Measurements from ENCODE around the gene MIOX.

The MIOX gene

DNA sequence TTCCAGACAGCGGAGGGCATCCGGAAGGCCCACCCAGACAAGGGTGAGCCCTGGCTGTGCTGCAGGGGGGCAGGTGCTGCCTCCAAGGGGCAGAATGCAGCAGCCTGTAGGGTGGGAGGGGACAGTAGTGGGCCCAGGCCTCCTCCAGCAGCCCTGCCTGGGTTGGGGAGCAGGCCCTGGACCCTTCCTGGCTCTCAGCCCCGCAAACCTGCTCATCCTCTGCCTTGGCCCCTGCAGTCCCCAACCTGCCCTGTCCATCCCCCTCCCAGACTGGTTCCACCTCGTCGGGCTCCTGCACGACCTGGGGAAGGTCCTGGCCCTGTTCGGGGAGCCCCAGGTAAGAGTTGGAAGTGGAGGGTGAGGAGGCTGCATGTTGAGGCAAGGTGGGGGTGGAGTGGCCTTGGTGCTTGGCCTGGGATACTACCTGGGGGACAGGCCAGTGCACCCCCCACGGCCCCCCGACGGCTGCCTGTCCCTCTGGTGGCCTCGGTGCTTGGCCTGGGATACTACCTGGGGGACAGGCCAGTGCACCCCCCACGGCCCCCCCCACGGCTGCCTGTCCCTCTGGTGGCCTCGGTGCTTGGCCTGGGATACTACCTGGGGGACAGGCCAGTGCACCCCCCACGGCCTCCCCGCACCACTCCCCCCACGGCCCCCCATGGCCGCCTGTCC is 1.5 kb downstream of the MIOX start:
- Histone ChIP-seq H3K27me3 (ENCODE audit: control insufficient read depth, insufficient read depth, low read length) (peaks cover 7% of the 10 kb centered on the region), H3K9me3 (replicated peaks; ENCODE audit: low read length) (no peaks in the 10 kb centered on the region), H3K4me1 (ENCODE audit: control insufficient read depth, insufficient read depth, low read length) (no peaks in the 10 kb centered on the region), H3K4me3 (ENCODE audit: low read length) (no peak overlapping the region), H3K9ac (ENCODE audit: low read depth, low read length) (no peak overlapping the region), H3K4me2 (ENCODE audit: low read length) (no peak overlapping the region), H3K36me3 (ENCODE audit: insufficient read depth, low read length) (no peaks in the 10 kb centered on the region)

DNA sequence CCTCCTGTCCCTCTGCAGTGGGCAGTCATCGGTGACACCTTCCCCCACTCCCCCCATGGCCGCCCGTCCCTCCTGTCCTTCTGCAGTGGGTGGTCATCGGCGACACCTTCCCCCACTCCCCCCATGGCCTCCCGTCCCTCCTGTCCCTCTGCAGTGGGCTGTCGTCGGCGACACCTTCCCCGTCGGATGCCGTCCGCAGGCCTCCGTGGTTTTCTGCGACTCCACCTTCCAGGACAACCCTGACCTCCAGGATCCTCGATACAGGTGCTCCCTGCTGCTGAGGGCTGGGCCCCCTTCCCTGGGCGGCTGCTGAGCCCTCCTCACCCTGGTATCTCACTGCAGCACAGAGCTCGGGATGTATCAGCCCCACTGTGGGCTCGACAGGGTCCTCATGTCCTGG is 2.2 kb downstream of the MIOX start:
- Histone ChIP-seq H3K36me3 (ENCODE audit: insufficient read depth, low read length) (no peaks in the 10 kb centered on the region), H3K4me2 (ENCODE audit: low read length) (no peak overlapping the region), H3K9me3 (replicated peaks; ENCODE audit: low read length) (no peaks in the 10 kb centered on the region), H3K4me1 (ENCODE audit: control insufficient read depth, insufficient read depth, low read length) (no peaks in the 10 kb centered on the region), H3K9ac (ENCODE audit: low read depth, low read length) (no peak overlapping the region), H3K27me3 (ENCODE audit: control insufficient read depth, insufficient read depth, low read length) (peaks cover 7% of the 10 kb centered on the region), H3K4me3 (ENCODE audit: low read length) (no peak overlapping the region)

DNA sequence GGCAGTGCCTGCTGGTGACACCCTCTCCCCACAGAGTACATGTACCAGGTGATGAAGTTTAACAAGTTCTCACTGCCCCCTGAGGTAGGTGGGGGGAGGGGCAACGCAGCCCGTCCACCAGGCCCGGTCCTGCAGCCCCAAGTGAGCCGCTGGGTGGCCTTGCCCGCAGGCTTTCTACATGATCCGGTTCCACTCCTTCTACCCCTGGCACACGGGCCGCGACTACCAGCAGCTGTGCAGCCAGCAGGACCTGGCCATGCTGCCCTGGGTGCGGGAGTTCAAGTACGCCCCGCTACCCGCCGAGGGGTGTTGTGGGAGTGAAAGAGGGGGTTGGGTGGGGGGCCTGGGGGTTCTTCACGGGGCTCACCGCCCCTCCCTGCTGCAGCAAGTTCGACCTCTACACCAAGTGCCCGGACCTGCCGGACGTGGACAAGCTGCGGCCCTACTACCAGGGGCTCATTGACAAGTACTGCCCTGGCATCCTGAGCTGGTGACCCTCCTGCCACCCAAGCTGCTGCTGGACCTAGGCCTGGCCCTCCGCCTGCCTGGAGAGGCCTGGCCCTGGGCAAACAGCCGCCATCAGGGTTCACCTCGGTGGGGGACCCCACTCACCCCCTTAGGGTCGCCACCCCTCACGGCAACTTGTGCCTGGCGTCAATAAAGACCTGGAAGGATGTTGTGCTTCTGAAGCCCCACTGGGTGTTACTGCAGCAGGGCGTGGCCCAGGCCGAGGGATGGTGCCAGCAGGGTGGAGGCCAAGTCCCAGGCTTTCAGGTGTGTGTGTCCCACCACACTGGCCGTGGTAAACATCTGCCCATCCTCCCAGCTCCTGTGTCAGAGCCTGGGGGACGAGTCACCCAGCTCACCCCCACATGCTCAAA is 2.9 kb downstream of the MIOX start:
- Histone ChIP-seq H3K36me3 (ENCODE audit: insufficient read depth, low read length) (no peaks in the 10 kb centered on the region), H3K9ac (ENCODE audit: low read depth, low read length) (no peak overlapping the region), H3K4me2 (ENCODE audit: low read length) (no peak overlapping the region), H3K9me3 (replicated peaks; ENCODE audit: low read length) (no peaks in the 10 kb centered on the region), H3K4me1 (ENCODE audit: control insufficient read depth, insufficient read depth, low read length) (no peaks in the 10 kb centered on the region), H3K27me3 (ENCODE audit: control insufficient read depth, insufficient read depth, low read length) (peaks cover 7% of the 10 kb centered on the region), H3K4me3 (ENCODE audit: low read length) (no peak overlapping the region)

DNA sequence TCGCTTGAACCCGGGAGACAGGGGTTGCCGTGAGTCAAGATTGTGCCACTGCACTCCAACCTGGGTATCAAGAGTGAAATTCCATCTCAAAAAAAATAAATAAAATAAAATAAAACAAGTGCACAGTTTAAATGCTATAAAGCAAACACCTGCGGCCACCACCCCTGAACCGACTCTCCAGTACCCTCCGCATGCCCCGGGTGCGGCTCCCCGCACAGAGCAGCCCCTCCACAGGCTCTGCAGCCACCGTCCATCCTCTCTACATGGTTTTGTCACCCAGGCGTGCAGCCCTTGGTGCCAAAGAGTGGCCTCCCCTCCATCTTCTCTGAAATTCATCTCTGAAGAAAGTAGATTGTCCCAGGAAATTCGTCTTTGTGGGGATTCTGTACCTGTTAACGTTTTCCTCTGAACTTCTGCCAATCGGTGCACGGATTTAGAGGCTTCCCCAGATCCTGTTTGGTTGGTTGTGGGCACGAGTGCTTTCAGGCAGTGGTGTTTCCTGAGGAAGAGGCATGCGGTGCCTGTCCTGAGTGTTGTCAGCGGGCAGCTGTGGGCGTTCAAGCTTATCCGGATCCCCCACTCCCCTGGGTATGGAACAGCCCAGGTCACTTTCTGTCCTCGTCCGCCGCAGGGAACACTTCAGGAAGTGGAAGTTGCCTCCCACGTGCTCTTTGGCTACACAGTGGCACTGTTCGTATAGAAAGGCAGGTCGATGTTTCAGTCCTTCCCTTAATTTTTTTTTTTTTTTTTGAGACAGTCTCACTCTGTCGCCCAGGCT is 4.1 kb downstream of the MIOX start:
- Histone ChIP-seq H3K4me1 (ENCODE audit: control insufficient read depth, insufficient read depth, low read length) (no peaks in the 10 kb centered on the region), H3K9me3 (replicated peaks; ENCODE audit: low read length) (no peaks in the 10 kb centered on the region), H3K4me2 (ENCODE audit: low read length) (no peak overlapping the region), H3K4me3 (ENCODE audit: low read length) (no peak overlapping the region), H3K27me3 (ENCODE audit: control insufficient read depth, insufficient read depth, low read length) (peaks cover 7% of the 10 kb centered on the region), H3K36me3 (ENCODE audit: insufficient read depth, low read length) (no peaks in the 10 kb centered on the region), H3K9ac (ENCODE audit: low read depth, low read length) (no peak overlapping the region)

DNA sequence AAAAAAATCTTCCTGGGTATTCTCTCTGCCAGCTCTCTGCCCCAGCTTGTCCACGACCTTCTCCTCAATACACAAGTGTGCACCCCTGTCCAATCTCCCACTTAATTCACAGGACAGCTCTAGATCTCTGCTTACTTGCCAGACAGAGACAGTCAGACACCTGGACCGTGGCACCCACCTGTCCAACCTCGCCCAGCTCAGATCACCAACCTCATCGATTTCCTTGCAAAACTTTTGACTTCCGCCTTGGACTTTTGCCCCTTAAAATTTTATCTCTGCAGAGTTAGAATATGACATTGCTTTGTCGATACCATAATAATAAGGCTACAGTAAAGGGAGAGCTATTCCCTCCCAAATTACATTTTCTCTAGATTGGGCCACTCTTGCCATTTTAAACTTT is 10.4 kb downstream of the MIOX start:
- H3K9me3 ChIP-seq (replicated peaks; ENCODE audit: low read length), result no peaks in the 10 kb centered on the region
- H3K9ac ChIP-seq (ENCODE audit: low read depth, low read length), result no peak overlapping the region
- H3K4me1 ChIP-seq (ENCODE audit: control insufficient read depth, insufficient read depth, low read length), result no peaks in the 10 kb centered on the region
- no peak overlapping the region for H3K4me3 ChIP-seq (ENCODE audit: low read length)
- no peak overlapping the region for H3K4me2 ChIP-seq (ENCODE audit: low read length)
- no peaks in the 10 kb centered on the region for H3K27me3 ChIP-seq (ENCODE audit: control insufficient read depth, insufficient read depth, low read length)
- peaks cover 4% of the 10 kb centered on the region for H3K36me3 ChIP-seq (ENCODE audit: insufficient read depth, low read length)

DNA sequence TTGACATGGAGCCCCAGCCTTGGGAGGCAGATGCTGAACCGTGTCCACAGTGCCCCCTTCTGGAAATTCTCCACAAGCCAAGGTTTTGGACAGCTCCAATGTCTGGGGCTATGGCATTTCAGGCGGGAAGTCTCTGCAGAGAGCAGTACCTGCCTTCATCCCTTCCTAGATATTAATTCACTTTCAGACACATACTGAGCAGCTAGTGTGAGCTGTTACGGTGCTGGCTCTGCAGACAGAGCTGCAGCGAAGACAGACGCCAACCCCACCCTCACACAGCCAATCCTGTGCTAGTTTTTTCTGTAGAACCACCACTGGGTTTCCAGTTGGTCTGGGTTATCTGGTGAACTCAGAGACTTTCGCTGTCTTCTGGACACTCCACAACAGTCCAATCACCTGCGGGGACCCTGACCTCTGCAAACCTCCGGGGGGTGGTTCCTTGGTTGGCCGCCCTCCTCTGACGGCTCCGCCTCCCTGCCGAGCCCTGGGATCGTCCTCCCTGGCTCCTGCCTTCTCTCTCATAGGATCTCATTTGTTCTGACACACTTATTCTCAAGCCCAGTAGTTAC is 11.7 kb downstream of the MIOX start:
- H3K27me3 ChIP-seq (ENCODE audit: control insufficient read depth, insufficient read depth, low read length), result no peaks in the 10 kb centered on the region
- no peak overlapping the region for H3K9ac ChIP-seq (ENCODE audit: low read depth, low read length)
- H3K9me3 ChIP-seq (replicated peaks; ENCODE audit: low read length), result no peaks in the 10 kb centered on the region
- no peak overlapping the region for H3K4me3 ChIP-seq (ENCODE audit: low read length)
- no peaks in the 10 kb centered on the region for H3K4me1 ChIP-seq (ENCODE audit: control insufficient read depth, insufficient read depth, low read length)
- H3K36me3 ChIP-seq (ENCODE audit: insufficient read depth, low read length), result peaks cover 14% of the 10 kb centered on the region
- no peak overlapping the region for H3K4me2 ChIP-seq (ENCODE audit: low read length)

DNA sequence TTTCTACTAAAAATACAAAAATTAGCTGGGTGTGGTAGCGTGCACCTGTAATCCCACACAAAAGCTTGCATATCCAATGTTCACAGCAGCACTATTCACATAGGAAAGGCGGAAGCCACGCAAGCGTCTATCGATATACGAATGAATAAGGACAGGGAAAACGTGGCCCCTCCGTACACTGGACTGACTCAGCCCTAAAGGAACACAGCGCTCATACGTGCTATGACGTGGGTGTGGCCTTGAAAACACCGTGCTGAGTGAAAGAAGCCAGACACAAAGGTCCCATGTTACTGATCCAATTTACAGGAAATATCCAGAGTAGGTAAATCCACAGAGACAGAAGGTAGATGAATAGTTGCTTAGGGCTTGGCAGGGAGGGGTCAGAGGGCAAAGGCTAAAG is 13.8 kb downstream of the MIOX start:
- Histone ChIP-seq H3K4me3 (ENCODE audit: low read length) (no peak overlapping the region), H3K4me2 (ENCODE audit: low read length) (no peak overlapping the region), H3K27me3 (ENCODE audit: control insufficient read depth, insufficient read depth, low read length) (no peaks in the 10 kb centered on the region), H3K9ac (ENCODE audit: low read depth, low read length) (no peak overlapping the region), H3K4me1 (ENCODE audit: control insufficient read depth, insufficient read depth, low read length) (no peaks in the 10 kb centered on the region), H3K9me3 (replicated peaks; ENCODE audit: low read length) (no peaks in the 10 kb centered on the region), H3K36me3 (ENCODE audit: insufficient read depth, low read length) (peaks cover 23% of the 10 kb centered on the region)

DNA sequence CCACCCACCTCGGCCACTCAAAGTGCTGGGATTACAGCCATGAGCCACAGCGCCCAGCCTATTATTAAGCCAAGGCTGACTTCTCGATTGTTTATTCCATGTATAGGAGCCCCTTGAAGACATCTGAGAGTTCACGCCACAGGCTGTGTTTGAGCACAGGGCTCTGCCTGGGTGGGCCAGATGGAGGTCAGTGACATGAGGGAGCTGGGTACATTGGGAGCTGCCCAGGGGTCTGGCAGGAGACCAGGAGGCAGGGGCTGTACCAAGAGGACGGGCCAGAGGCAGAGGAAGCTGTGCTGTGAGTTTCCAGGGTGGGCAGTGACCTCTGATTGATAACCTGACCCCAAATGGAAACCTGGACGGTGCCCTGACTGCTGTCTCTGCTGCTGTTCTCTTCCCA is 15.4 kb downstream of the MIOX start:
- no peak overlapping the region for H3K9ac ChIP-seq (ENCODE audit: low read depth, low read length)
- H3K4me3 ChIP-seq (ENCODE audit: low read length), result no peak overlapping the region
- peaks cover 6% of the 10 kb centered on the region for H3K4me1 ChIP-seq (ENCODE audit: control insufficient read depth, insufficient read depth, low read length)
- peaks cover 28% of the 10 kb centered on the region for H3K36me3 ChIP-seq (ENCODE audit: insufficient read depth, low read length)
- no peak overlapping the region for H3K4me2 ChIP-seq (ENCODE audit: low read length)
- H3K27me3 ChIP-seq (ENCODE audit: control insufficient read depth, insufficient read depth, low read length), result no peaks in the 10 kb centered on the region
- no peaks in the 10 kb centered on the region for H3K9me3 ChIP-seq (replicated peaks; ENCODE audit: low read length)

DNA sequence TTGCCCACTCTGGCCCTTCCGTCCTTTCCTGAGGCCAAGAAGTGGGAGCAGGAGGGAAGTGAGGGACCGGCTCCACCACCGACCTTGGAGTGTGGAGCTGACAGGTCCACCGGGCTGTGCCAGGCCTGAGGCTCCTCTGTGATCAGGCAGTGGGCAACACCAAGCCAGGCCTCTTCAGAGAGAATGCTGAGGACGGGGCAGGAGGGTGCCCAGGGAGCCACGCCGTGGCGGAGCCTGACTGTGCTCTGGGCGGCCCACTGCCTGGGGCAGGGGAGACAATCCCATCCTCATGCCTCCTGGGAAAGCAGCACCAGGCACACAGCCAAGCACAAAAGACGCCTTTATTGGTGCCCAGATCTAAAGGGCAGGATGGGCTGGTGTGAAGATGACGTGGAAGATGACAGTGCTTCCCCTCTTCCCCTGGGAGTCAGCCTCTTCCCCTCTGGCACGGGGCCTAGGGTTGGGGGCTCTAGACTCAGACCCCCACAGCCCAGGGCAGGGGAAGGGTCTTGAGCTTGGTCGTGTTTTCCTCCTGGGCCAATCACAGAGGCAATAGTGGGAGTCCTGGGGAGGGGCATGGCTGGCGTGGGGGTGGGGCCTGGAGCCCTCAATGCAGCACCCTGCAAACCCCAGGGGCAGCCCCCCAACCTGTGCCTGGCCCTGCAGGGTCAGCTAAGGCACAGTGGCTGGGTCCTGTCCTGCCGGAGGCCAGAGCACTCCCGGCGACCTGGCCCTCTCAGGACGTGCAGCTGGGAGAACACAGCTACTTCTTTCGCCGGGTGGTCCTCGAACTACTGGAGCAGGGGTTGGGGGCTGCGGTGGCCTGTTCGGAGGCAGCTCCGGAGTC is 16.2 kb downstream of the MIOX start:
- H3K4me1 ChIP-seq (ENCODE audit: control insufficient read depth, insufficient read depth, low read length), result peaks cover 6% of the 10 kb centered on the region
- H3K9me3 ChIP-seq (replicated peaks; ENCODE audit: low read length), result no peaks in the 10 kb centered on the region
- H3K36me3 ChIP-seq (ENCODE audit: insufficient read depth, low read length), result peaks cover 28% of the 10 kb centered on the region
- H3K9ac ChIP-seq (ENCODE audit: low read depth, low read length), result no peak overlapping the region
- no peaks in the 10 kb centered on the region for H3K27me3 ChIP-seq (ENCODE audit: control insufficient read depth, insufficient read depth, low read length)
- H3K4me3 ChIP-seq (ENCODE audit: low read length), result no peak overlapping the region
- no peak overlapping the region for H3K4me2 ChIP-seq (ENCODE audit: low read length)

DNA sequence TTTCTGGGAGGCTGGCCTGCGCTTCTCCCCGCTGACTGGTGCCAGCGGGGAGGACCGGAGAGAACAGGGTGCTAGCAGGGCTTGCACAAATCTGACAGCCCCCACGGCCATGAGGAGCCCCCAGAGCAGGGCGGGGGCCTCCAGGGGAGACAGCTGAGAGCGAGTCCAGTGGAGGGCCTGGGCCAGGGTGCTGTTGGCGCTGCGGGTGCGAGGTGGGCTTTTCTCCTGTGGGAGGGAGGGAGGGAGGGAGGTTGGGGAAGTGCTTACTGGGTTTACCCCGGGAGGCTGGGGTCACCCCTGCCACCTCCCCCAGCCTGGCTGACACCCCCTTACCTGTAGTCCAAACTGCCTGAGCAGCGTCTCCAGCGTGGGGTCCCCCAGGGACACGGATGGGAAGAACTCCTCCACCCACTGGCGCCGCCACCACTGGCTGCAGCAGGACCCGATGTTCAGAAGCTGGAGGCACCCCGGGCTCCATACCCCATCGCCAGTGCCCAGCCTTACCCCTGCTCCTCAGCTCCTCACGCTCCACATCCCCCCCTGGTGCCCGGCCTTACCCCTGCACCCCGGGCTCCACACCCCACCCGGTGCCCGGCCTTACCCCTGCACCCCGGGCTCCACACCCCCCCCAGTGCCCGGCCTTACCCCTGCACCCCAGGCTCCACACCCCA is 17.0 kb downstream of the MIOX start:
- Histone ChIP-seq H3K4me2 (ENCODE audit: low read length) (no peak overlapping the region), H3K9me3 (replicated peaks; ENCODE audit: low read length) (no peaks in the 10 kb centered on the region), H3K27me3 (ENCODE audit: control insufficient read depth, insufficient read depth, low read length) (no peaks in the 10 kb centered on the region), H3K36me3 (ENCODE audit: insufficient read depth, low read length) (peaks cover 28% of the 10 kb centered on the region), H3K9ac (ENCODE audit: low read depth, low read length) (no peak overlapping the region), H3K4me1 (ENCODE audit: control insufficient read depth, insufficient read depth, low read length) (peaks cover 7% of the 10 kb centered on the region), H3K4me3 (ENCODE audit: low read length) (no peak overlapping the region)
